KMS-11 (cell line): Measurements from ENCODE around the gene AHNAK2.

Source experiments
- H2AFZ ChIP-seq: fragments of 200-600 bp; sonication (generic); 2 replicates; pipeline ENCODE4 v1.6.1; 2016; ENCODE audit warnings: antibody characterized with exemption, mixed run types, low read depth
- H3K27ac ChIP-seq: fragments of 200-600 bp; sonication (generic); 2 replicates; pipeline ENCODE4 v1.6.1; 2016; ENCODE audit warnings: mild to moderate bottlenecking, mixed run types
- H3K27me3 ChIP-seq: fragments of 200-600 bp; sonication (generic); 2 replicates; pipeline ENCODE4 v1.6.1; 2017; ENCODE audit warnings: mild to moderate bottlenecking, low read depth, mixed run types, moderate library complexity; ENCODE audit not compliant: insufficient read depth
- H3K36me3 ChIP-seq: fragments of 200-600 bp; sonication (generic); 2 replicates; pipeline ENCODE4 v1.6.1; 2017; ENCODE audit warnings: mild to moderate bottlenecking, mixed run types; ENCODE audit not compliant: insufficient read depth
- H3K4me1 ChIP-seq: fragments of 200-600 bp; sonication (generic); 2 replicates; pipeline ENCODE4 v1.6.1; 2016; ENCODE audit warnings: mild to moderate bottlenecking, low read depth, mixed run types; ENCODE audit not compliant: poor library complexity, severe bottlenecking
- H3K4me2 ChIP-seq: fragments of 200-600 bp; sonication (generic); 2 replicates; pipeline ENCODE4 v1.7.0; 2016; ENCODE audit warnings: mild to moderate bottlenecking, mixed run types
- H3K4me3 ChIP-seq: fragments of 200-600 bp; sonication (generic); IDR thresholded peaks from 2 replicates; pipeline ENCODE4 v1.6.1; 2017; ENCODE audit warnings: low read depth, low read length, mixed read lengths; ENCODE audit not compliant: insufficient read depth
- H3K79me2 ChIP-seq: fragments of 200-600 bp; sonication (generic); 2 replicates; pipeline ENCODE4 v1.6.1; 2016; ENCODE audit warnings: low read depth, mixed run types; ENCODE audit not compliant: insufficient read depth
- H3K9ac ChIP-seq: fragments of 200-600 bp; sonication (generic); 2 replicates; pipeline ENCODE4 v1.6.1; 2016; ENCODE audit warnings: mild to moderate bottlenecking, mixed run types
- H4K20me1 ChIP-seq: fragments of 200-600 bp; sonication (generic); 2 replicates; pipeline ENCODE4 v1.6.1; 2016; ENCODE audit warnings: mild to moderate bottlenecking, mixed run types; ENCODE audit not compliant: insufficient read depth
- CTCF ChIP-seq: fragments of 200-600 bp; sonication (generic); conservative IDR thresholded peaks from 2 replicates; pipeline ENCODE4 v1.6.1; 2017; ENCODE audit warnings: low read depth, mild to moderate bottlenecking, antibody characterized with exemption, low read length, moderate library complexity, mixed read lengths

AHNAK2 gene

DNA sequence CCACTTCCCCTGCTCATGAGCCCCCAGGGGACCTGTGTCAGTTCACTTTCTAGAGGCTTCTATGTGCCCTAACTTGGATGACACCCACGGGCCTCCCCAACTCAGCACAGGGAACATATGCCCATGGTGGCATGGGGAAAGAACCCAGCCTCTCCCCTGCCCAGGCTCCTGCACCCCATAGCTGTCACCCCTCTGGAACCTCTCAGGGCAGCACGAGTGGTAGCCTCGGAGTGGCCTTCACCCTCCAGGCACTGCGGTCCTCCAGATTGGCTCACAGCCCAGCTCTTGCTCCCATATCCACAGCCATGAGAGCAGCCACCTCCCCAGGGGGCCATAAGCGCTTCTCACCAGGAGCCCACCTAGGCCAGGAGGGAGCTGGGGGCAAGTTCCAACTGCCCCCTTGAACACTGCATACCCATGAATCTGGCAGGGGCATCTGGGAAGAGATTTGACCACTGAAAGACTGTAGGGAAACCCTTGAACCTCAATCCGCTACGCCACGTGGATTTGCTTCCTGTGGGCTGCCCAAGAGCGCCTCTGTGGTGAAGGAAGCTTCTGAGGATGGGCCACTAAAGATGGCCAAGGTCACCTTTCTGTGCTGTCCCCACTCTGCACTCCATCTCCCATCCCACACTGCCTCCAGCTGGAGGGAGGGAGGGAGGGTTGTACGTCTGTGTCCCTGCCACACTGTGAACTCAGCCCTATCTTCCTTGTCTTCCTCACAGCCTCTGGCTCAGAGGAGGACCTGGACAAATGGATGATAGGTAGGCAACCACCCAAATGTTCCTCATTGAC lies 41.6 kb downstream of the AHNAK2 start:
- Histone ChIP-seq H3K4me3 (no peak overlapping the region), H2AFZ (no peak overlapping the region), H3K27ac (no peak overlapping the region), H3K79me2 (no peaks in the 10 kb centered on the region), H3K9ac (no peak overlapping the region), H4K20me1 (no peaks in the 10 kb centered on the region), H3K36me3 (no peaks in the 10 kb centered on the region), H3K27me3 (peaks cover 12% of the 10 kb centered on the region; the same call in 1 of the 2 replicates), H3K4me1 (no peaks in the 10 kb centered on the region), H3K4me2 (no peak overlapping the region)
- no peak for TF ChIP-seq CTCF

DNA sequence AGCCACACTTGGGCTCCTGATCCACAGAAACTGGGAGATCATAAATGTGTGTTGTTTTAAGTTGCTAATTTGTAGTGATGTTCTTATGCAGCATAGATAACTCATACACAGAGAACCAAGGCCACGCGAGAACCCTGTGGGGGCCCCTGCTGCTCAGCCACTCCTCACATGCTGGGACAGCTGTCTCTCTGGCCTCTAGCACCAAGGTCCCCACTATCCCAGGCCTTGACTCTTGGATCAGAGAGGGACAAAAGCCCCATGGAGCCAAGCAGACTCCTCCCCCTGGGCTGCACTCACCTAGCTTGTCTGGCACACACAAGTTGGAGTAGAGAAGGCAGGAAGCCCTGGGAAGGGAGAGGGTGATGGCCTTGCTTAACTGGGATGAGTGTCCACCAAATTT lies 42.2 kb downstream of the AHNAK2 start:
- Histone ChIP-seq H3K27ac (no peak overlapping the region), H3K36me3 (no peaks in the 10 kb centered on the region), H3K4me3 (no peak overlapping the region), H2AFZ (no peak overlapping the region), H3K4me1 (no peaks in the 10 kb centered on the region), H3K4me2 (no peak overlapping the region), H3K27me3 (peaks cover 12% of the 10 kb centered on the region; the same call in 1 of the 2 replicates), H3K9ac (no peak overlapping the region), H3K79me2 (no peaks in the 10 kb centered on the region), H4K20me1 (no peaks in the 10 kb centered on the region)
- TF ChIP-seq CTCF = no peak

GRCh38 chr14:104935026-104935650 lies 43.0 kb downstream of the AHNAK2 start:
- Histone ChIP-seq H4K20me1 (no peaks in the 10 kb centered on the region), H2AFZ (no peak overlapping the region), H3K27me3 (peaks cover 12% of the 10 kb centered on the region; the same call in 1 of the 2 replicates), H3K4me2 (no peak overlapping the region), H3K27ac (no peak overlapping the region), H3K79me2 (no peaks in the 10 kb centered on the region), H3K36me3 (no peaks in the 10 kb centered on the region), H3K9ac (no peak overlapping the region), H3K4me3 (no peak overlapping the region), H3K4me1 (no peaks in the 10 kb centered on the region)
- no peak for TF ChIP-seq CTCF

DNA sequence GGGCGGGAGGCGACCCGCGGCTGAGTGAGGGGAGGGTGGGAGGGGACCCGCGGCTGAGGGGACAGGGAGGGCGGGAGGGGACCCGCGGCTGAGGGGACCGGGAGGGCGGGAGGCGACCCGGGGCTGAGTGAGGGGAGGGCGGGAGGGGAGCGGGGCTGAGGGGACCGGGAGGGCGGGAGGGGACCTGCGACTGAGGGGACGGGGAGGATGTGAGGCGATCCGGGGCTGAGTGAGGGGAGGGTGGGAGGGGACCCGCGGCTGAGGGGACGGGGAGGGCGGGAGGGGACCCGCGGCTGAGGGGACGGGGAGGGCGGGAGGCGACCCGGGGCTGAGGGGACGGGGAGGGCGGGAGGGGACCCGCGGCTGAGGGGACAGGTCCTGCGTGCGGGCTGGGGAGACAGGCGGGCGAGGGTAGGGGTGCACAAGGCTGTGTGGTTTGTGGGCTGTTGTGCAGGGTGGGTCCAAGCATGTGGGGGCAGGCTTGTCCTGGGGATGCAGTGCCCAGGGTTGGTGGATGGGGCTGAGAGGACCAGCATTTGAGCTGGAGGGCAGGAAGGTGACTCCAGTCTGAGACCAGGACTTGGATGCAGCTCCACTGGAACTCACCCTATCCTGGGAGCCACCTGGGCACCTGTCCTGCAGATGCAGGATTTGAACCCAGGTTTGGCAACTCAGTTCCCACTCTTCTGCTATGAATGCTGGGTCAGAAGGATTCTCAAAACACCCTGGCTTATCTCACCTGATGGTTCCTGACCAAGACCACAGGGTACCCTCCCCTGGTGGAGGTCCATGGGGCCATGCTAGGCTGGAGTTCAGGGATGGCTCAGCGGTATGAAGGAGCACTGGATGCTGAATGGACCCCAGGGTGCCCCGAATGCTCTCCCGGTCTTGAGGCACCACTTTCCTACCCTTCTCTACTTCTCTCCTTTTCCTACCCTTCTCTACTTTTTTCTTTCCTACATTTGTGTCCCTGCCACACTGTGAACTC lies 44.1 kb downstream of the AHNAK2 start:
- no peak for TF ChIP-seq CTCF
- Histone ChIP-seq H3K9ac (no peak overlapping the region), H2AFZ (no peak overlapping the region), H3K27ac (no peak overlapping the region), H3K4me3 (no peak overlapping the region), H4K20me1 (no peaks in the 10 kb centered on the region), H3K79me2 (no peaks in the 10 kb centered on the region), H3K27me3 (peaks cover 10% of the 10 kb centered on the region; the same call in 1 of the 2 replicates), H3K4me1 (no peaks in the 10 kb centered on the region), H3K4me2 (no peak overlapping the region), H3K36me3 (no peaks in the 10 kb centered on the region)
